Stomach smooth muscle (tissue), 2 donors: ENCODE results near the gene SYK.
"Not testable (repeated sequence)": the region's sequence is repeated elsewhere in the genome, so short reads cannot be mapped to it uniquely, and the experiment has no call there.

Experiments
- H3K27ac ChIP-seq: one replicate; pipeline ENCODE4 v1.7.0; 2013; ENCODE audit warnings: mild to moderate bottlenecking, low read length, inconsistent platforms
- H3K27me3 ChIP-seq, 2 donors: one replicate each; pipeline ENCODE4 v1.7.0; 2013; ENCODE audit warnings: low read length in 2 of 2; ENCODE audit not compliant: insufficient read depth in 2 of 2, control insufficient read depth in 1 of 2
- H3K36me3 ChIP-seq, 2 donors: one replicate each; pipeline ENCODE4 v1.7.0; 2013; ENCODE audit warnings: low read length in 2 of 2; ENCODE audit not compliant: control insufficient read depth in 2 of 2, insufficient read depth in 2 of 2
- H3K4me1 ChIP-seq: one replicate; pipeline ENCODE4 v1.7.0; 2013; ENCODE audit warnings: low read length; ENCODE audit not compliant: control insufficient read depth, insufficient read depth
- H3K4me3 ChIP-seq, 2 donors: one replicate each; pipeline ENCODE4 v1.7.0; 2013; ENCODE audit warnings: low read length in 2 of 2
- H3K9ac ChIP-seq, 2 donors: one replicate each; pipeline ENCODE4 v1.7.0; 2013; ENCODE audit warnings: low read length in 2 of 2, mild to moderate bottlenecking in 1 of 2
- H3K9me3 ChIP-seq, 2 donors: one replicate each; pipeline ENCODE4 v1.7.0; 2013; ENCODE audit warnings: low read length in 2 of 2; ENCODE audit not compliant: control insufficient read depth in 2 of 2
- donor health status: healthy.
- donor health status: Pancreatic carcinoma.

SYK gene

DNA sequence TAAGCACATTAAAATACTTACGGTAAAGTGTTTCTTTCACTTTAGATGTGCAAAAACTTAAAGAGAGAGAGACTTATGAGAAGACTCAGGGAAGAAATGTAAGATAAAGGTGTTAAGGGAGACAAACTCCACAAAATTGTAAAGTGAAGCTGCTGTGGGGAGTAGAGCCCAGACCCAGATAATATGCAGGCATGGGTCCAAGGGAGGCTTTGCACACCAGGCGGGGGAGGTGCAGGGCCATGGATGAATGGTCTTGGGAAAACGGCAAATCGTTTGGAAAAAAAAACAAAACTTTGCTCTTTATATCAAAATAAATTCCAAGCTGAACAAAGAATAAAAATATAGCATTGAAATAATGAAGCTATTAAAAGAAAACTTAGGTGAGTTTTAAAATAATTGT lies 9.1 kb downstream of the SYK start:
- H3K9ac ChIP-seq = no peak overlapping the region
- H3K36me3 ChIP-seq = no peaks in the 10 kb centered on the region
- H3K4me3 ChIP-seq = no peak overlapping the region
- peaks cover 3 to 7% of the 10 kb centered on the region in 2 donors for H3K27me3 ChIP-seq
- no peak overlapping the region for H3K27ac ChIP-seq
- no peaks in the 10 kb centered on the region for H3K9me3 ChIP-seq
- no peaks in the 10 kb centered on the region for H3K4me1 ChIP-seq

DNA sequence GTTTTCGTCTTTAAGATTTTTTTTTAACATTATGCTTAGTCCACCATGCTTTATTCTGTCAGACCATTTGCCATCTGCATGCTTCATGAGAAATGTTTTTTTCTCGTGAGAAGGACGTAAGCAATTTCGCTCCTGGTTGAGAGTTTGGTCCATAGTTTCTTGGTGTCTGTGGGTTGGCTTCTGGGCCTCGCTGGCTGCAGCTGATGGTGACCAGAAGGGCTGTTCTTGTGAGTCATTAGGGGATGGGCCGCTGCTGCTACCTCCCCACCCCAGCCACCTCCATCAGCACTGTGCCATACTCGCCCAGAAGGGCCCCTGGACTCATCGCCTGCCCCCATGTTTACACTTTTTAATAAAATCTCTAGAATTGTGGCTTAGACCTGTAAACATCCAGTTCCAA lies 11.4 kb downstream of the SYK start:
- H3K27ac ChIP-seq = no peak overlapping the region
- no peak overlapping the region for H3K9ac ChIP-seq
- no peaks in the 10 kb centered on the region for H3K36me3 ChIP-seq

DNA sequence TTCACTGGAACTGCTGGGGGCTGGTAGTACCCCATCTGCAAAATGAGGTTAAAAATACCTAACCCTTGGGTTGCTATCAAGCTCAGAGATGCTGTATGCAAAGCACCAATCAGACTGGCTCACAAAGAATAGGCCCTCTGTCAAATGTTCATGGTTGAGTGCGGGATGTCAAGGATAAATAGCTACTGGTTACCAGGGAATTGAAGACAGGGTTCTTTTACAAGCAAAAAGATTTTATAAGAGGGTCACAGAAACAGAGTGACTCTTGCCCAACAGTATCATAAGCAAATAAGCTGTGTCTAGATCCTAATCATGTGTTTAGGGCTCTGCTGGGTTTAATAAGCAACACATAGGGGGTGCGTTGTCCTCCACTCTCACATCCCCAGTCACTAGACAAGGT lies 11.9 kb downstream of the SYK start:
- H3K36me3 ChIP-seq = no peaks in the 10 kb centered on the region
- no peaks in the 10 kb centered on the region for H3K4me1 ChIP-seq
- H3K9ac ChIP-seq = no peak overlapping the region
- no peak overlapping the region for H3K27ac ChIP-seq
- H3K27me3 ChIP-seq = peaks cover 3 to 4% of the 10 kb centered on the region in 2 donors
- H3K4me3 ChIP-seq = no peak overlapping the region
- H3K9me3 ChIP-seq = no peaks in the 10 kb centered on the region

More for the DNA sequence above, 11.4 kb downstream of the SYK start:
- no peaks in the 10 kb centered on the region for H3K4me1 ChIP-seq
- peaks cover 3 to 4% of the 10 kb centered on the region in 2 donors for H3K27me3 ChIP-seq
- no peak overlapping the region for H3K4me3 ChIP-seq
- H3K9me3 ChIP-seq = no peaks in the 10 kb centered on the region

DNA sequence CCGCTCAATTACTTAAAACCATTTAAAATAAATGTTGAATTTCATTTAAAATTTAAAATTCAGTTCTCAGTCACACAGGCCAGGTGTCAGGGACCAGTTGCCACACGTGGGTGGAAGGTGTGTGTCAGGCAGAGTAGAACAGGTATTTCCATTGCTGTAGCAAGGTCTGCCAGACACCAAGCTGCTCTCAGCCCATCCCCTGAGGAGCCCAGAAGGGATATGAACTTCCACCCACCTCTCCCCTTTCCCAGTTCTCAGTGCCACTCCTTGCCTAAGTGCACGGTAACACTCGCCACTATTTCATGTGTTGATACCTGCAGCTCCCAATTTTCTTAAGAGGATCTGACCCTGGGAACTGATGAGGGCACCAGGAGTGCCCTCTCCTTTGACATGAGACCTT lies 12.7 kb downstream of the SYK start:
- H3K9me3 ChIP-seq = no peaks in the 10 kb centered on the region
- H3K4me1 ChIP-seq = no peaks in the 10 kb centered on the region
- H3K27ac ChIP-seq = no peak overlapping the region
- H3K36me3 ChIP-seq = no peaks in the 10 kb centered on the region
- no peak overlapping the region for H3K4me3 ChIP-seq
- peaks cover 0 to 3% of the 10 kb centered on the region in 2 donors for H3K27me3 ChIP-seq
- H3K9ac ChIP-seq = no peak overlapping the region

DNA sequence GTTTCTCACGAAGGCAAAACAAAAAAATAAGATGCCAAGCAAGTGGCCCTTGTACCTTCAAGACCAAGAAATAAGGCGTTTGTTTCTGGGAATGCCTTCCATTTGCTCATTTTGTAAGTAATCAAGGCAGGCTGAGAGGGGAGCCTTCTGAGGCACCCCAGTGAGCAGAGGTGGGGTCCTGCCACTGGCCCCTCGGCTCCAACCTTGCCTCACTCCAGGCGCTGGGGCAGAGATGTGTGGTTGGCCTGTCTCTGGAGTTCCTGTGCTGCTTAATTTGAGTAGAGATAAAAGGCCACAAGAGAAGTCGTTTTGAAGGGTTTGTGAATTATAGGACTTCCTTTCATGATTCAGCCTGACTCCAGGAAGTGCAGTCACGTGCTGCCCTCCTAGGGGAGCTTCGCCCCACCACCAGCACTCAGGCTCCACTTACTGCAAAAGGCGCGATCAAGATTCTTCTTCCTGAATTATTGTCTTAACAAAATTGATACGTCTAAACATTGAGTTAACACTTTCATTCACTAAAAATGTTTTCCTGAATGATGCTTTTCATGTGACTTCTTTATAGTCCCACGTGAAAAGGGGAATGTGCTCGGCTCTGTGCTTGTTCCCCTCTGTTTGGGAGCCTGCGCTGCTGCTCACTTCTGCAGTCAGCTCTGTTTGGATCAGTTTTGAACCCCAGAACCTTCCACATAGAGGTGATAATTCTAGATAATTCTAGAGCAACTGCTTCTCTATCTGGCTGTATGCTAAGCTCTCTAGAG lies 13.7 kb downstream of the SYK start:
- H3K4me3 ChIP-seq = no peak overlapping the region
- H3K4me1 ChIP-seq = no peaks in the 10 kb centered on the region
- H3K36me3 ChIP-seq = no peaks in the 10 kb centered on the region
- no peaks in the 10 kb centered on the region for H3K27me3 ChIP-seq
- no peaks in the 10 kb centered on the region for H3K9me3 ChIP-seq
- H3K9ac ChIP-seq = no peak overlapping the region
- H3K27ac ChIP-seq = no peak overlapping the region

DNA sequence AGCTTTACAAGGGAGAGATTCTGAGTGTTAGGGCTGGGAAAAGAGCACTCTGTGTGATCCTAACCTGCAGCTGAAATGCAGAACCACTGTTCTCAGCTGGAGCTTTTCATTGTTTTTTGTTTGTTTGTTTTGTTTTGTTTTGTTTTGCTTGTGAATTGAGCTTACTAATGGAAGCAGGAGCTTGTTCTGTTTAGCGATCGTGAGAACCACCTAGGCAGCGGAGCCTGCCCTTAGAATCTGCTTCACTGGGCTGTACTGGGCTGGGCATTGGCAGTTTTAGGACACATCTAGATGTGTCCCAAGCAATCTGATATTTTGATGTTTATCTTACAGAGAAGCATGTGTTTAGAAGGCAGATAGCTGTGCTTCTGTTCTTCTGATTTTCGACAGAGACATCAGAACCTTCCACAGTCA lies 14.3 kb downstream of the SYK start:
- Histone ChIP-seq H3K36me3 (no peaks in the 10 kb centered on the region), H3K9me3 (no peaks in the 10 kb centered on the region), H3K27ac (no peak overlapping the region), H3K9ac (no peak overlapping the region), H3K4me3 (no peak overlapping the region), H3K27me3 (no peaks in the 10 kb centered on the region), H3K4me1 (no peaks in the 10 kb centered on the region)

DNA sequence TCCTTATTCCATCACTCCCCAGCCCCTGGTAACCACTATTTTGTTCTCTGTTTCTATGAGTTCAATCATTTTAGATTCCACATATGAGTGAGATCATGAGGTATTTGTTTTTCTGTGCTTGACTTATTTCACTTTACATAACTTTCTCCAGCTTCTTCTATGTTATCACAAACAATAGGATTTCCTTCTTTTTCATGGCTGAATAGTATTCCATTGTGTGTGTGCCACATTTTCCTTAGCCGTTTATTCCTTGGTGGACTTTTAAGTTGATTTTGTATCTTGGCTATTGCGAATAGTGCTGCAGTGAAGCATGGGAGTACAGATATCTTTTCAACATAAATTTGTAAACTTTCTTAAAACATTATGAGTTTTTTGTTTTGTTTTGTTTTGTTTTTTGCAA lies 15.1 kb downstream of the SYK start:
- Histone ChIP-seq H3K27me3 (no peaks in the 10 kb centered on the region), H3K9me3 (no peaks in the 10 kb centered on the region), H3K36me3 (no peaks in the 10 kb centered on the region), H3K4me1 (no peaks in the 10 kb centered on the region), H3K4me3 (no peak overlapping the region), H3K9ac (no peak overlapping the region), H3K27ac (no peak overlapping the region)

DNA sequence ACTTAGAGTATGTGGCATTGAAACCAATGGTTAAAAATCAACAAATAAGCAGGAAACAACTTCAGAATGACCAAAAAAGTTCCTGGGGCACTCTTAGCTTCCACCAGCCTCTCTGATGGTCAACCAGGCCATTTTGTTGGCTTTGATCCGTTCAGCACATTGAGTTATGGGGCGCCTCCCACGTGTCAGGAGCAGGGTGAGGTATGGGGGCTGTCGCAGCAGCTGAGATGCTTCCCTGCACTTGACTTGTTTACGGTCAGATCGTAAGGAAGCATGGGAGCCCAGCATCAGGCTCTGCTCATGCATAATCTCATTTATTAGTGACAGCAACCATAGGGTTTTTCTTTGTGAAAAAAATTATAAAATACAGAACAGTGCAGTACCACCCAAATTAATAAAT lies 16.7 kb downstream of the SYK start:
- Histone ChIP-seq H3K27ac (no peak overlapping the region), H3K4me3 (no peak overlapping the region), H3K9me3 (no peaks in the 10 kb centered on the region), H3K36me3 (no peaks in the 10 kb centered on the region), H3K9ac (no peak overlapping the region), H3K27me3 (no peaks in the 10 kb centered on the region), H3K4me1 (no peaks in the 10 kb centered on the region)

DNA sequence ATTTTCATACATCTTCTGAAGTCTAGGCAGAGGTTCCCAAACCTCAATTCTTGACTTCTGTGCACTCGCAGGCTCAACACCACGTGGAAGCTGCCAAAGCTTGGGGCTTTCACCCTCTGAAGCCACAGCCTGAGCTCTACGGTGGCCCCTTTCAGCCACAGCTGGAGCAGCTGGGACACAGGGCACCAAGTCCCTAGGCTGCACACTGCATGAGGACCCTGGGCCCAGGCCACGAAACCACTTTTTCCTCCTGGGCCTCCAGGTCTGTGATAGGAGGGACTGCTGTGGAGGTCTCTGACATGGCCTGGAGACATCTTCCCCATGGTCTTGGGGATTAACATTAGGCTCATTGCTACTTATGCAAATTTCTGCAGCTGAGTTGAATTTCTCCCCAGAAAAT lies 18.8 kb downstream of the SYK start:
- not testable (repeated sequence) for H3K9me3 ChIP-seq, H3K27ac ChIP-seq, H3K4me1 ChIP-seq, H3K9ac ChIP-seq, H3K36me3 ChIP-seq, H3K4me3 ChIP-seq, H3K27me3 ChIP-seq

DNA sequence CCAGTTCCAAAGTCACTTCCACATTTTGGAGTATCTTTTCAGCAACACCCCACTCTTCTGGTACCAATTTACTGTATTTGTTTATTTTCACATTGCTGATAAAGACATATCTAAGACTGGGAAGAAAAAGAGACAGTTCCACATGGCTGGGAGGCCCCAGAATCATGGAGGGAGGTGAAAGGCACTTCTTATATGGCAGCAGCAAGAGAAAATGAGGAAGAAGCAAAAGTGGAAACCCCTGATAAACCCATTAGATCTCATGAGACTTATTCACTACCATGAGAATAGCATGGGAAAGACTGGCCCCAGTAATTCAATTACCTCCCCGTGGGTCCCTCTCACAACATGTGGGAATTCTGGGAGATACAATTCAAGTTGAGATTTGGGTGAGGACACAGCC lies 19.6 kb downstream of the SYK start:
- not testable (repeated sequence) for H3K9ac ChIP-seq, H3K4me3 ChIP-seq, H3K9me3 ChIP-seq, H3K4me1 ChIP-seq, H3K36me3 ChIP-seq, H3K27ac ChIP-seq, H3K27me3 ChIP-seq

DNA sequence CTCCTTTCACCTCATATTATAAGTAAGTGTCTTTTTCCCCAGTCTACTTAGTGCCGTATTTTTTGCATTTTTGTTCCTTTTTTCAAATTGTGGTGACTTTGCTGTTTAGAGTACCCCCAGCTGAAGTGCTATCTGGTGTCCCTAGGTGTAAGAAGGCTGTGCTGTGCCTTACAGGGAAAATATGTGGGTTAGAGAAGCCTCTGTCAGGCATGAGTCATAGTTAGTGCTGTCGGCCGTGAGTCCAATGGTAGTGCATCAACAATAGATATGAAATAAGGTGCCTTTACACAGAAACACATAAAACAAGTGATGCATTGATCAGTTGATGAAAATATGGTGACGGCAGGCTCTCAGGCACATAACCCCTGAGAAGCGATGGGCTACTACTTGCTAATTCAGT lies 20.1 kb downstream of the SYK start:
- Histone ChIP-seq H3K4me1 (no peaks in the 10 kb centered on the region), H3K9me3 (no peaks in the 10 kb centered on the region), H3K9ac (no peak overlapping the region), H3K27ac (no peak overlapping the region), H3K4me3 (no peak overlapping the region), H3K27me3 (no peaks in the 10 kb centered on the region), H3K36me3 (no peaks in the 10 kb centered on the region)
